Measurements from ENCODE around the gene WDR90. TPM values are rescaled to one million over a fixed set of nuclear protein-coding genes. Genes with fewer than 3 reads are reported as not detected.

WDR90 gene
- total and polyA plus RNA-seq, 2 of the 13 experiments (the other 11 are each of a cell fraction or from before 2014, with no cell fraction given): 14.9 to 28.9 TPM

DNA sequence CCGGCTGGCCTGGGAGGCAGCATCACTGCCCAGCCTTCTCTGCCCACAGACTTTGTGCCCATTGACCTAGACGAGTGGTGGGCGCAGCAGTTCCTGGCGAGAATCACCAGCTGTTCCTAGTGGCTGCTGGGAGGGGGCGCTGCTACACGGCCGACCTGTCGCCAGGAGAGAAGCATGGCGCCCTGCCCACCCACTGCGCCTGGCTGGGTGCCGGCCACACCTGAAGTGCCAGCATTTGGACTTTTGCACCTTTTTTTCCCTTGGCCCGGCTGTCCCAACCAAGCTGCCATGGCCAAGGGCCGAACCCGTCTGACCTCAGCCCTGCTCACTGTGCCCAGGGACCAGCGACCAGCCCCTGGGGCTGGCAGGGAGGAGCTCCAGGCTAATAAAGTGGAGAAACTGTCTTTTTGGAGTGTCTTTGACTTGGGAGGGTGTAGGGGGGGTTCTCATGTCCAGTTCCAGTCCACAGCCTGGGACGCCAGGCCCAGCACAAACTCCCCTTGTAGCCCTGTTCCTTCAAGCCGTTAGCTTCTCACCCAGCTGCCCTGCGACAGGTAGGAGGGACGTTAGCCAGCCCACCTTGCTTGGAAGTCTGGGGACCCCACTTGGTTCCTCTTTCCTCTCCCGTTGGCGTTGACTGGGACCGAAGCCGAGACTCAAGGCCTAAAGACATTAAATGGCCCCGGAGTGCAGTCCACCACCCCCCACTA lies 939 bp upstream of the WDR90 start (continued):
- TF ChIP-seq ZNF350 (CRISPR knock-in tag; IDR thresholded peaks at IDR 0.05; ENCODE audit: borderline replicate concordance, low read depth): no peak
- TF ChIP-seq, protein P1, sequence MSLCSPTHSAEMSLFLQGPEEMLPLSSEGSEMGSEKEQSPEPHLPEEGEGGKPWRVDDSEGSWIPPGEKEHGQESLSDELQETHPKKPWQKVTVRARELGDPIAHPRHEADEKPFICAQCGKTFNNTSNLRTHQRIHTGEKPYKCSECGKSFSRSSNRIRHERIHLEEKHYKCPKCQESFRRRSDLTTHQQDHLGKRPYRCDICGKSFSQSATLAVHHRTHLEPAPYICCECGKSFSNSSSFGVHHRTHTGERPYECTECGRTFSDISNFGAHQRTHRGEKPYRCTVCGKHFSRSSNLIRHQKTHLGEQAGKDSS (CRISPR knock-in tag; IDR thresholded peaks at IDR 0.05; ENCODE audit: borderline replicate concordance, low read depth): 0 out of 2 replicates have a peak, but pooled peaks have one; percentile 9
- TF ChIP-seq FOXA1 (IDR thresholded peaks at IDR 0.05): no peak
- peak; percentile 31; the same call in 1 of the 2 replicates for TF ChIP-seq FOXA1 (CRISPR knock-in tag; IDR thresholded peaks at IDR 0.05)
- no peak for TF ChIP-seq GABPA (IDR thresholded peaks at IDR 0.05; ENCODE audit: low read depth, low read length)
- peak; percentile 38; the same call in 1 of the 2 replicates for TF ChIP-seq GABPA (CRISPR knock-in tag; IDR thresholded peaks at IDR 0.05; ENCODE audit: low read depth)
- 0 out of 2 replicates have a peak, but pooled peaks have one; percentile 23 for TF ChIP-seq NFIC (IDR thresholded peaks at IDR 0.05; ENCODE audit: low read length)
- TF ChIP-seq, protein P2, sequence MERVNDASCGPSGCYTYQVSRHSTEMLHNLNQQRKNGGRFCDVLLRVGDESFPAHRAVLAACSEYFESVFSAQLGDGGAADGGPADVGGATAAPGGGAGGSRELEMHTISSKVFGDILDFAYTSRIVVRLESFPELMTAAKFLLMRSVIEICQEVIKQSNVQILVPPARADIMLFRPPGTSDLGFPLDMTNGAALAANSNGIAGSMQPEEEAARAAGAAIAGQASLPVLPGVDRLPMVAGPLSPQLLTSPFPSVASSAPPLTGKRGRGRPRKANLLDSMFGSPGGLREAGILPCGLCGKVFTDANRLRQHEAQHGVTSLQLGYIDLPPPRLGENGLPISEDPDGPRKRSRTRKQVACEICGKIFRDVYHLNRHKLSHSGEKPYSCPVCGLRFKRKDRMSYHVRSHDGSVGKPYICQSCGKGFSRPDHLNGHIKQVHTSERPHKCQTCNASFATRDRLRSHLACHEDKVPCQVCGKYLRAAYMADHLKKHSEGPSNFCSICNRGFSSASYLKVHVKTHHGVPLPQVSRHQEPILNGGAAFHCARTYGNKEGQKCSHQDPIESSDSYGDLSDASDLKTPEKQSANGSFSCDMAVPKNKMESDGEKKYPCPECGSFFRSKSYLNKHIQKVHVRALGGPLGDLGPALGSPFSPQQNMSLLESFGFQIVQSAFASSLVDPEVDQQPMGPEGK (CRISPR knock-in tag; IDR thresholded peaks at IDR 0.05): peak; percentile 53
- no peak for TF ChIP-seq ZNF253 (CRISPR knock-in tag; IDR thresholded peaks at IDR 0.05; ENCODE audit: borderline replicate concordance)
- TF ChIP-seq, protein P3, sequence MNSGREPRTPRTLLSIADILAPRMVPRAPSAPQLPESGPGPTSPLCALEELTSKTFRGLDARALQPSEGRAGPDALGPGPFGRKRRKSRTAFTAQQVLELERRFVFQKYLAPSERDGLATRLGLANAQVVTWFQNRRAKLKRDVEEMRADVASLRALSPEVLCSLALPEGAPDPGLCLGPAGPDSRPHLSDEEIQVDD (CRISPR knock-in tag; IDR thresholded peaks at IDR 0.05; ENCODE audit: borderline replicate concordance): no peak
- TF ChIP-seq ZNF430 (CRISPR knock-in tag; IDR thresholded peaks at IDR 0.05): no peak
- TF ChIP-seq BORCS8-MEF2B (CRISPR knock-in tag; IDR thresholded peaks at IDR 0.05): no peak
- no peak for TF ChIP-seq PHB2 (IDR thresholded peaks at IDR 0.05; ENCODE audit: partially characterized antibody)
- no peak for TF ChIP-seq ZNF883 (CRISPR knock-in tag; IDR thresholded peaks at IDR 0.05; ENCODE audit: not compliant biosample characterization)
- TF ChIP-seq ZBTB21 (CRISPR knock-in tag; IDR thresholded peaks at IDR 0.05): no peak
- TF ChIP-seq MBD4 (IDR thresholded peaks at IDR 0.05; ENCODE audit: borderline replicate concordance, low read length): no peak
- TF ChIP-seq, protein P4, sequence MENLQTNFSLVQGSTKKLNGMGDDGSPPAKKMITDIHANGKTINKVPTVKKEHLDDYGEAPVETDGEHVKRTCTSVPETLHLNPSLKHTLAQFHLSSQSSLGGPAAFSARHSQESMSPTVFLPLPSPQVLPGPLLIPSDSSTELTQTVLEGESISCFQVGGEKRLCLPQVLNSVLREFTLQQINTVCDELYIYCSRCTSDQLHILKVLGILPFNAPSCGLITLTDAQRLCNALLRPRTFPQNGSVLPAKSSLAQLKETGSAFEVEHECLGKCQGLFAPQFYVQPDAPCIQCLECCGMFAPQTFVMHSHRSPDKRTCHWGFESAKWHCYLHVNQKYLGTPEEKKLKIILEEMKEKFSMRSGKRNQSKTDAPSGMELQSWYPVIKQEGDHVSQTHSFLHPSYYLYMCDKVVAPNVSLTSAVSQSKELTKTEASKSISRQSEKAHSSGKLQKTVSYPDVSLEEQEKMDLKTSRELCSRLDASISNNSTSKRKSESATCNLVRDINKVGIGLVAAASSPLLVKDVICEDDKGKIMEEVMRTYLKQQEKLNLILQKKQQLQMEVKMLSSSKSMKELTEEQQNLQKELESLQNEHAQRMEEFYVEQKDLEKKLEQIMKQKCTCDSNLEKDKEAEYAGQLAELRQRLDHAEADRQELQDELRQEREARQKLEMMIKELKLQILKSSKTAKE (CRISPR knock-in tag; IDR thresholded peaks at IDR 0.05; ENCODE audit: borderline replicate concordance): no peak
- peak; percentile 42; the same call in 1 of the 2 replicates for TF ChIP-seq MED1 (CRISPR knock-in tag; IDR thresholded peaks at IDR 0.05)
- TF ChIP-seq, protein P5, sequence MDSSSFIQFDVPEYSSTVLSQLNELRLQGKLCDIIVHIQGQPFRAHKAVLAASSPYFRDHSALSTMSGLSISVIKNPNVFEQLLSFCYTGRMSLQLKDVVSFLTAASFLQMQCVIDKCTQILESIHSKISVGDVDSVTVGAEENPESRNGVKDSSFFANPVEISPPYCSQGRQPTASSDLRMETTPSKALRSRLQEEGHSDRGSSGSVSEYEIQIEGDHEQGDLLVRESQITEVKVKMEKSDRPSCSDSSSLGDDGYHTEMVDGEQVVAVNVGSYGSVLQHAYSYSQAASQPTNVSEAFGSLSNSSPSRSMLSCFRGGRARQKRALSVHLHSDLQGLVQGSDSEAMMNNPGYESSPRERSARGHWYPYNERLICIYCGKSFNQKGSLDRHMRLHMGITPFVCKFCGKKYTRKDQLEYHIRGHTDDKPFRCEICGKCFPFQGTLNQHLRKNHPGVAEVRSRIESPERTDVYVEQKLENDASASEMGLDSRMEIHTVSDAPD (CRISPR knock-in tag; IDR thresholded peaks at IDR 0.05): no peak
- no peak for TF ChIP-seq HMG20B (CRISPR knock-in tag; conservative IDR thresholded peaks at IDR 0.05)
- no peak for TF ChIP-seq AGO2 (optimal IDR thresholded peaks at IDR 0.05; ENCODE audit: low read depth, low read length)
- no peak for TF ChIP-seq PRPF4 (IDR thresholded peaks at IDR 0.05; ENCODE audit: low read depth, low read length, poor library complexity, severe bottlenecking)
- TF ChIP-seq GATAD1 (CRISPR knock-in tag; IDR thresholded peaks at IDR 0.05): 0 out of 2 replicates have a peak, but pooled peaks have one; percentile 28
- no peak for TF ChIP-seq SATB2 (CRISPR knock-in tag; IDR thresholded peaks at IDR 0.05)
- no peak for TF ChIP-seq SETDB1 (CRISPR knock-in tag; IDR thresholded peaks at IDR 0.05; ENCODE audit: borderline replicate concordance)
